Measurements from ENCODE around the gene KRT81.

Gene KRT81

GRCh38 chr12:52251367-52252051 is 39.8 kb downstream of the KRT81 start:
- TF ChIP-seq CTCF (conservative IDR thresholded peaks at IDR 0.05), result no peak
- H3K27ac ChIP-seq, result no peak overlapping the region

- H3K27ac ChIP-seq, result no peak overlapping the region
- TF ChIP-seq CTCF (conservative IDR thresholded peaks at IDR 0.05) (no peak), ZFX (IDR thresholded peaks at IDR 0.05) (no peak)
Observed at GRCh38 chr12:52250048-52250990, 41.0 kb downstream of the KRT81 start.

GRCh38 chr12:52249511-52250047 is 41.8 kb downstream of the KRT81 start:
- H3K27ac ChIP-seq, result no peak overlapping the region
- TF ChIP-seq ZFX (IDR thresholded peaks at IDR 0.05), result no peak
- no peak for TF ChIP-seq CTCF (conservative IDR thresholded peaks at IDR 0.05)

GRCh38 chr12:52248541-52249461 is 42.5 kb downstream of the KRT81 start:
- H3K27ac ChIP-seq, result no peak overlapping the region
- TF ChIP-seq CTCF (conservative IDR thresholded peaks at IDR 0.05) (no peak), ZFX (IDR thresholded peaks at IDR 0.05) (no peak)

GRCh38 chr12:52247622-52248540 is 43.5 kb downstream of the KRT81 start:
- peak overlapping the region; percentile 26 for H3K27ac ChIP-seq
- no peak for TF ChIP-seq CTCF (conservative IDR thresholded peaks at IDR 0.05)
- no peak for TF ChIP-seq ZFX (IDR thresholded peaks at IDR 0.05)

Measured in C4-2B (cell line).